Measurements from ENCODE around the gene PLEKHS1. TPM values are rescaled to one million over a fixed set of nuclear protein-coding genes. Genes with fewer than 3 reads are reported as not detected.
A peak's percentile ranks its signal among the peaks of the same experiment; 100 is the strongest.

The PLEKHS1 gene
- polyA plus RNA-seq, 1 of the 3 experiments (the other 2 are of a cell fraction) = not detected

DNA sequence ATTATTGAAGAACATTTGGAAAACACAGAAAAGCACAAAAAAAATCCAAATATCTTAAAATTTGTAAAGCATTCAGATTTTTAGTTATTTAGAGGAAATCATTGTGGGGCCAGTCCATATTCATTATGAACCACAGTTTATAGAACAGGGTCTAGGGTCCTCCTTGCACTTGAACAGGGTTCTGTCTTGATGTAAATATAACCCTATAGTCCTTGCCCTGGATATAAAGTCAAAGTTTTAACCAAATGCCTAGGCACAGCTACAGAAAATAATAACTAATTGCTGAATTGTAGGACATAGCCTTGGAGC, 46.2 kb upstream of the PLEKHS1 start:
- Histone ChIP-seq H3F3A (replicated peaks; ENCODE audit: insufficient read depth) (no peaks in the 10 kb centered on the region), H3K4me2 (no peak overlapping the region), H3K79me2 (ENCODE audit: insufficient read depth) (no peaks in the 10 kb centered on the region), H4K20me1 (ENCODE audit: insufficient read depth) (0 out of 2 replicates have a peak, but pooled peaks cover 4% of the 10 kb centered on the region), H2AFZ (ENCODE audit: low read depth) (no peak overlapping the region), H3K4me3 (ENCODE audit: low read depth in 2 of 2, low read length in 1 of 2) (peak overlapping the region in 1 of 2 experiments; percentile 30; a peak in 1 of 4 replicates), H3K9me2 (no peaks in the 10 kb centered on the region), H3K27ac (ENCODE audit: low read depth in 2 of 2, low read length in 1 of 2) (no peak overlapping the region), H3K36me3 (replicated peaks in 1 of 2; ENCODE audit: control insufficient read depth in 1 of 2, insufficient read depth in 2 of 2, low read length in 1 of 2) (peaks cover 0 to under 1% of the 10 kb centered on the region in 2 experiments), H3K4me1 (ENCODE audit: control insufficient read depth in 1 of 2, insufficient read depth in 2 of 2, low read depth in 1 of 2, low read length in 1 of 2) (peaks cover 0 to 27% of the 10 kb centered on the region in 2 experiments; a peak in 2 of 4 replicates), H3K27me3 (ENCODE audit: insufficient read depth) (no peaks in the 10 kb centered on the region), H3K9me3 (no peaks in the 10 kb centered on the region), H3K9ac (no peak overlapping the region)
- ChIA-PET POLR2A (no interaction called here), CTCF (interaction anchor here (0.6 to 2.5 kb wide), 17 partner anchors 8 to 781 kb away, joined by 3 to 36 read pairs (median 4); partner anchors contain the start of genes CASP7 and PLEKHS1)
- no peak for TF ChIP-seq MXI1 (IDR thresholded peaks at IDR 0.05; ENCODE audit: low read depth, low read length)
- no peak for TF ChIP-seq CTCF (IDR thresholded peaks at IDR 0.05)
- no peak for TF ChIP-seq RAD21 (IDR thresholded peaks at IDR 0.05; ENCODE audit: low read length)
- TF ChIP-seq JUND (IDR thresholded peaks at IDR 0.05) = no peak
- no peak for TF ChIP-seq FOXM1 (IDR thresholded peaks at IDR 0.05; ENCODE audit: low read depth)
- TF ChIP-seq POLR2AphosphoS5 (IDR thresholded peaks at IDR 0.05; ENCODE audit: low read depth, low read length) = no peak
- no peak for TF ChIP-seq REST (IDR thresholded peaks at IDR 0.05; ENCODE audit: low read depth, low read length)
- no peak for TF ChIP-seq PBX3 (IDR thresholded peaks at IDR 0.05)
- TF ChIP-seq EZH2phosphoT487 (IDR thresholded peaks at IDR 0.05; ENCODE audit: borderline replicate concordance, low read depth) = no peak
- no peak for TF ChIP-seq FOXJ3 (CRISPR knock-in tag; IDR thresholded peaks at IDR 0.05)
- TF ChIP-seq NRF1 (IDR thresholded peaks at IDR 0.05; ENCODE audit: low read depth, low read length) = no peak
- TF ChIP-seq IRF3 (IDR thresholded peaks at IDR 0.05; ENCODE audit: low read depth, low read length) = no peak
- no peak for TF ChIP-seq USF1 (IDR thresholded peaks at IDR 0.05; ENCODE audit: borderline replicate concordance, low read depth)
- TF ChIP-seq TEAD4 (IDR thresholded peaks at IDR 0.05; ENCODE audit: borderline replicate concordance, insufficient read depth) = no peak
- TF ChIP-seq RFX5 (IDR thresholded peaks at IDR 0.05; ENCODE audit: low read length) = no peak
- no peak for TF ChIP-seq ELF1 (IDR thresholded peaks at IDR 0.05)
- no peak for TF ChIP-seq GATA2 (CRISPR knock-in tag; IDR thresholded peaks at IDR 0.05)
- no peak for TF ChIP-seq SMC3 (IDR thresholded peaks at IDR 0.05; ENCODE audit: low read depth, low read length)
- no peak for TF ChIP-seq RXRA (IDR thresholded peaks at IDR 0.05; ENCODE audit: borderline replicate concordance, low read depth)
- no peak for TF ChIP-seq TAF1 (IDR thresholded peaks at IDR 0.05; ENCODE audit: borderline replicate concordance, low read depth, low read length)
- DNase-seq = no peak

All from SK-N-SH (cell line).